ENCODE results near the gene ZNF317. TPM values are rescaled to one million over a fixed set of nuclear protein-coding genes. Genes with fewer than 3 reads are reported as not detected.

Gene ZNF317
- 12.4 and 14.6 TPM in 2 replicates for total RNA-seq

GRCh38 chr19:9140159-9140874 is at the start of gene ZNF317:
ZNF317 (plus strand) TSS chr19:9140397; CDS start chr19:9156017, 15,620 bp downstream.

GRCh38 chr19:9107375-9107774 is 32.8 kb upstream of the ZNF317 start, which contains the start of gene OR7G2:
OR7G2 (minus strand) TSS chr19:9107475; CDS start chr19:9103243, 4,232 bp downstream.

GRCh38 chr19:9115307-9115813 is 24.8 kb upstream of the ZNF317 start, which contains the start of gene OR7G1:
OR7G1 (minus strand) TSS chr19:9115763; CDS start chr19:9115763, 0 bp downstream.

GRCh38 chr19:9126900-9127405 is 13.2 kb upstream of the ZNF317 start, which contains the start of gene OR7G3:
OR7G3 (minus strand) TSS chr19:9126950; CDS start chr19:9126950, 0 bp downstream.

GRCh38 chr19:9178901-9179300 is 38.7 kb downstream of the ZNF317 start, which contains the start of gene OR7D2:
OR7D2 (plus strand) TSS chr19:9178979; CDS start chr19:9185782, 6,803 bp downstream.

Other genes with a start within 250 kb of the ZNF317 start
- under 0.01 TPM in 2 replicates for gene MUC16, start 130.0 kb upstream of the ZNF317 start, total RNA-seq
- not detected in 2 replicates for gene OR1M1, start 53.3 kb upstream of the ZNF317 start, total RNA-seq
- not detected in 2 replicates for gene OR7G2, start 32.9 kb upstream of the ZNF317 start, total RNA-seq
- gene OR7G1, start 24.6 kb upstream of the ZNF317 start, total RNA-seq, result not detected in 2 replicates
- not detected in 2 replicates for gene OR7G3, start 13.4 kb upstream of the ZNF317 start, total RNA-seq
- gene OR7D2, start 38.6 kb downstream of the ZNF317 start, total RNA-seq, result under 0.01 and 0.12 TPM in 2 replicates
- gene OR7D4, start 79.2 kb downstream of the ZNF317 start, total RNA-seq, result not detected in 2 replicates
- gene OR7E24, start 110.5 kb downstream of the ZNF317 start, total RNA-seq, result not detected in 2 replicates
- 15.7 and 17.4 TPM in 2 replicates for gene ZNF699, start 169.4 kb downstream of the ZNF317 start, total RNA-seq
- 13.0 and 13.4 TPM in 2 replicates for gene ZNF559, start 183.8 kb downstream of the ZNF317 start, total RNA-seq
- 0.89 and 2.9 TPM in 2 replicates for gene ZNF177, start 222.6 kb downstream of the ZNF317 start, total RNA-seq

Data from uterine smooth muscle cell (primary cell).